HEK293T (cell line): ENCODE data around the gene PFKM.

ENCODE experiments used
- BHLHE40 ChIP-seq: fragments of 450-650 bp; IDR thresholded peaks from 2 replicates; pipeline ENCODE4 v1.6.1; 2016; ENCODE audit warnings: mild to moderate bottlenecking, moderate library complexity, borderline replicate concordance
- ELF4 ChIP-seq: fragments of 450-650 bp; IDR thresholded peaks from 2 replicates; pipeline ENCODE4 v1.6.1; 2017; ENCODE audit warnings: antibody characterized with exemption
- FOXK2 ChIP-seq: fragments of 450-650 bp; IDR thresholded peaks from 2 replicates; pipeline ENCODE4 v1.6.1; 2016; ENCODE audit warnings: mild to moderate bottlenecking
- FOXM1 ChIP-seq: fragments of 450-650 bp; IDR thresholded peaks from 2 replicates; pipeline ENCODE4 v1.6.1; 2017; ENCODE audit warnings: mild to moderate bottlenecking, borderline replicate concordance
- HDGF ChIP-seq: fragments of 450-650 bp; IDR thresholded peaks from 2 replicates; pipeline ENCODE4 v1.6.1; 2017; ENCODE audit warnings: antibody characterized with exemption, borderline replicate concordance
- L3MBTL2 ChIP-seq: fragments of 450-650 bp; conservative IDR thresholded peaks from 2 replicates; pipeline ENCODE4 v1.6.1; 2016; ENCODE audit warnings: mild to moderate bottlenecking
- LEF1 ChIP-seq: fragments of 450-650 bp; IDR thresholded peaks from 2 replicates; pipeline ENCODE4 v1.6.1; 2017; ENCODE audit warnings: mild to moderate bottlenecking, borderline replicate concordance
- SP1 ChIP-seq: fragments of 450-650 bp; IDR thresholded peaks from 2 replicates; pipeline ENCODE4 v1.6.1; 2017
- SUZ12 ChIP-seq: fragments of 450-650 bp; IDR thresholded peaks from 2 replicates; pipeline ENCODE4 v1.6.1; 2016; ENCODE audit warnings: mild to moderate bottlenecking
- ZNF384 ChIP-seq: fragments of 450-650 bp; IDR thresholded peaks from 2 replicates; pipeline ENCODE4 v1.6.1; 2016

DNA sequence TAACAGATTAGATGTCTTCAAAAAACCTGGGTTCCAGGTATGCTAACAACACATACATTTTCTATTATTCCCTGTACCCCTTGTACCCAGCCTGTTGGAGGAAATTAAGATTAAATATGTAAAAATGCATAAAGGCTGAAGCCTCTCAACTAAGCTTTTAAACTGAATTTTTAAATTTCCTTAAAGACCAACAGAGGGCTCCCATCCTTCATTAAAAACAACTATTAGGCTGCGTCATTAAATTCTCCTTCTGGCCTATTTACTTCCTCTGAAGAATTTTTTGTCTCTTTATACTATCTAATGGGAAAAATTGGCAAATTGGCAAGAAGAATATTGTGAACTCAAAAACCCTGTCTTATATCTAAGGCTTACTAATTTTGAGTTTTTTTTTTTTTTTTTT lies 35.1 kb upstream of the PFKM start:
- TF ChIP-seq FOXK2, result no peak
- no peak for TF ChIP-seq FOXM1
- no peak for TF ChIP-seq ZNF384
- TF ChIP-seq HDGF, result no peak
- no peak for TF ChIP-seq ELF4
- no peak for TF ChIP-seq L3MBTL2
- no peak for TF ChIP-seq SUZ12
- no peak for TF ChIP-seq BHLHE40
- no peak for TF ChIP-seq SP1
- TF ChIP-seq LEF1, result no peak
